GM21529 (cell line): ENCODE data around the gene APOL4.
"Not testable (repeated sequence)": the region's sequence is repeated elsewhere in the genome, so short reads cannot be mapped to it uniquely, and the experiment has no call there.

Experiments used
- ATAC-seq: cut with Tn5 transposase; IDR thresholded peaks from one replicate; pipeline ENCODE4 v1.9.1; 2021; ENCODE audit not compliant: unreplicated experiment

Gene APOL4

GRCh38 chr22:36185828-36186624, 15.6 kb downstream of the APOL4 start:
- ATAC-seq = no peak

- no peak for ATAC-seq
These were observed 17.1 kb downstream of the APOL4 start for GRCh38 chr22:36184433-36185025.

GRCh38 chr22:36183446-36183845, 18.2 kb downstream of the APOL4 start:
- no peak for ATAC-seq

GRCh38 chr22:36182857-36183256, 18.8 kb downstream of the APOL4 start:
- no peak for ATAC-seq

- ATAC-seq = no peak
These were observed 19.6 kb downstream of the APOL4 start for GRCh38 chr22:36182056-36182455.

GRCh38 chr22:36180928-36181327, 20.7 kb downstream of the APOL4 start:
- no peak for ATAC-seq

GRCh38 chr22:36180038-36180880, 21.4 kb downstream of the APOL4 start:
- no peak for ATAC-seq

GRCh38 chr22:36177160-36177559, 24.4 kb downstream of the APOL4 start:
- no peak for ATAC-seq

- ATAC-seq = no peak
These were observed 25.7 kb downstream of the APOL4 start for GRCh38 chr22:36175892-36176291.

GRCh38 chr22:36171941-36172340, 29.7 kb downstream of the APOL4 start:
- ATAC-seq = no peak

- ATAC-seq = no peak
These were observed 34.9 kb downstream of the APOL4 start for GRCh38 chr22:36166518-36167220.

GRCh38 chr22:36166086-36166485, 35.5 kb downstream of the APOL4 start:
- no peak for ATAC-seq

GRCh38 chr22:36165141-36165540, 36.5 kb downstream of the APOL4 start:
- no peak for ATAC-seq

- no peak for ATAC-seq
These were observed 37.0 kb downstream of the APOL4 start for GRCh38 chr22:36164621-36165020.

GRCh38 chr22:36163497-36163896, 38.1 kb downstream of the APOL4 start:
- ATAC-seq = no peak

- ATAC-seq = peak; percentile 45
These were observed 39.2 kb downstream of the APOL4 start for GRCh38 chr22:36162127-36163034.

- ATAC-seq = not testable (repeated sequence)
These were observed 39.8 kb downstream of the APOL4 start for GRCh38 chr22:36161793-36162126.

- no peak for ATAC-seq
These were observed 41.1 kb downstream of the APOL4 start, which contains the start of gene APOL3 for GRCh38 chr22:36160499-36160942. TSS of gene APOL3 (minus strand) at chr22:36160755. CDS start at chr22:36149055, 11,700 bp downstream.

GRCh38 chr22:36156515-36157419, 44.8 kb downstream of the APOL4 start:
- no peak for ATAC-seq
